H1 (cell line): ENCODE measurements around the gene EPB41L4A. TPM values are rescaled to one million over a fixed set of nuclear protein-coding genes. Genes with fewer than 3 reads are reported as not detected.

Experiments used
- CTCF ChIA-PET: fragments of 300-600 bp; sonication (Branson Sonifier 250); formaldehyde crosslinking; loops from one replicate; lab custom pipeline; 2021; ENCODE audit not compliant: partially characterized antibody; lab: Charles Lee
- POLR2A ChIA-PET: fragments of 300-600 bp; sonication (Branson Sonifier 250); formaldehyde crosslinking; loops from one replicate; lab custom pipeline; 2021; ENCODE audit warnings: inconsistent platforms; ENCODE audit not compliant: partially characterized antibody; lab: Charles Lee
- DNase-seq, 2 experiments: peaks; one replicate each; pipeline versions ENCODE4 v3.0.0 to v3.0.0-alpha.2; 2010 to 2022; ENCODE audit warnings: low spot score in 2 of 2, low read depth in 1 of 2, mixed read lengths in 1 of 2
- FAIRE-seq: peaks from 2 replicates; lab custom pipeline; 2011; peaks lifted over from hg19 to GRCh38; lab: Jason Lieb, UNC
- H2AFZ ChIP-seq: 2 replicates; pipeline ENCODE4 v1.8.1; 2012; ENCODE audit warnings: low read length, inconsistent platforms
- H2AK5ac ChIP-seq: 2 replicates; pipeline ENCODE4 v1.6.1; 2013; ENCODE audit warnings: low read depth, low read length
- H2BK120ac ChIP-seq: replicated peaks from 2 replicates; pipeline ENCODE3; 2013; ENCODE audit warnings: low read depth, low read length, inconsistent platforms
- H2BK12ac ChIP-seq: 2 replicates; pipeline ENCODE4 v1.6.1; 2013; ENCODE audit warnings: low read depth, low read length
- H2BK15ac ChIP-seq: 2 replicates; pipeline ENCODE4 v1.6.1; 2013; ENCODE audit warnings: low read length
- H2BK20ac ChIP-seq: 2 replicates; pipeline ENCODE4 v1.6.1; 2013; ENCODE audit warnings: low read length
- H2BK5ac ChIP-seq: 2 replicates; pipeline ENCODE4 v1.6.1; 2013; ENCODE audit warnings: low read depth, low read length
- H3K14ac ChIP-seq: 2 replicates; pipeline ENCODE4 v1.6.1; 2013; ENCODE audit warnings: inconsistent platforms; ENCODE audit not compliant: insufficient read length
- H3K18ac ChIP-seq: 2 replicates; pipeline ENCODE4 v1.6.1; 2013; ENCODE audit warnings: low read length; ENCODE audit errors: extremely low read depth
- H3K23ac ChIP-seq: 2 replicates; pipeline ENCODE4 v1.6.1; 2013; ENCODE audit warnings: inconsistent platforms; ENCODE audit not compliant: insufficient read length
- H3K23me2 ChIP-seq: 2 replicates; pipeline ENCODE4 v1.6.1; 2013; ENCODE audit warnings: low read depth, low read length
- H3K27ac ChIP-seq: 2 replicates; pipeline ENCODE4 v1.6.1; 2011; ENCODE audit warnings: low read depth, low read length, inconsistent platforms
- H3K27me3 ChIP-seq, 4 experiments: replicated peaks in 1 of 4; 1 replicate in 1 of 4; 2 replicates in 3 of 4; pipeline versions ENCODE4 v1.6.1 to v1.8.1; 2011 to 2013; ENCODE audit warnings: low read length in 3 of 4, mild to moderate bottlenecking in 3 of 4, inconsistent platforms in 2 of 4, mixed read lengths in 2 of 4, moderate library complexity in 1 of 4; ENCODE audit not compliant: control insufficient read depth in 3 of 4, insufficient read depth in 3 of 4; ENCODE audit errors: extremely low read depth in 1 of 4
- H3K36me3 ChIP-seq, 4 experiments: 2 replicates each; pipeline versions ENCODE4 v1.6.1 to v1.8.1; 2011 to 2013; ENCODE audit warnings: mild to moderate bottlenecking in 4 of 4, low read length in 3 of 4, moderate library complexity in 2 of 4, control low read depth in 1 of 4, inconsistent platforms in 1 of 4; ENCODE audit not compliant: insufficient read depth in 4 of 4, control insufficient read depth in 2 of 4
- H3K4ac ChIP-seq: replicated peaks from 2 replicates; pipeline ENCODE3; 2013; ENCODE audit warnings: low read length, low read depth, mixed read lengths, inconsistent platforms; ENCODE audit not compliant: insufficient read length
- H3K4me1 ChIP-seq, 4 experiments: replicated peaks in 1 of 4; 1 replicate in 1 of 4; 2 replicates in 3 of 4; pipeline versions ENCODE4 v1.6.1 to v1.8.1; 2011 to 2013; ENCODE audit warnings: low read length in 3 of 4, inconsistent platforms in 2 of 4, mixed read lengths in 1 of 4; ENCODE audit not compliant: insufficient read depth in 4 of 4, control insufficient read depth in 3 of 4
- H3K4me2 ChIP-seq, 2 experiments: 2 replicates each; pipeline versions ENCODE4 v1.6.1 to v1.8.1; 2011 to 2013; ENCODE audit warnings: low read depth in 2 of 2, low read length in 2 of 2, control low read depth in 1 of 2, inconsistent platforms in 1 of 2, mild to moderate bottlenecking in 1 of 2; ENCODE audit not compliant: insufficient read depth in 1 of 2
- H3K4me3 ChIP-seq, 4 experiments: fragments of 200-600, 300-600 bp in 1 of 4; sonication (generic), shearing (Covaris generic), sonication (Bioruptor Twin) in 1 of 4; 2 replicates each; pipeline versions ENCODE4 v1.5.1 to v1.8.1; 2011 to 2016; ENCODE audit warnings: low read length in 4 of 4, low read depth in 3 of 4, control low read depth in 2 of 4, inconsistent platforms in 2 of 4, mild to moderate bottlenecking in 2 of 4, mixed read lengths in 1 of 4, moderate library complexity in 1 of 4; ENCODE audit not compliant: insufficient read depth in 2 of 4; ENCODE audit errors: extremely low read depth in 1 of 4
- H3K56ac ChIP-seq: replicated peaks from 2 replicates; pipeline ENCODE3; 2013; ENCODE audit warnings: low read depth, mild to moderate bottlenecking, mixed read lengths, low read length, inconsistent platforms; ENCODE audit not compliant: insufficient read length
- H3K79me1 ChIP-seq: 2 replicates; pipeline ENCODE4 v1.6.1; 2013; ENCODE audit warnings: low read depth, low read length, control low read depth
- H3K79me2 ChIP-seq, 2 experiments: 2 replicates each; pipeline versions ENCODE4 v1.6.1 to v1.8.1; 2012 to 2013; ENCODE audit warnings: low read length in 2 of 2, mild to moderate bottlenecking in 2 of 2, inconsistent platforms in 1 of 2; ENCODE audit not compliant: insufficient read depth in 2 of 2, control insufficient read depth in 1 of 2
- H3K9ac ChIP-seq, 4 experiments: replicated peaks in 1 of 4; 1 replicate in 1 of 4; 2 replicates in 3 of 4; pipeline versions ENCODE4 v1.6.1 to v1.8.1; 2011 to 2013; ENCODE audit warnings: low read depth in 3 of 4, low read length in 3 of 4, control low read depth in 2 of 4, mild to moderate bottlenecking in 2 of 4, moderate library complexity in 2 of 4, inconsistent platforms in 1 of 4; ENCODE audit errors: extremely low read depth in 1 of 4
- H3K9me3 ChIP-seq, 2 experiments: 2 replicates each; pipeline versions ENCODE4 v1.6.1 to v1.8.1; 2012 to 2013; ENCODE audit warnings: mild to moderate bottlenecking in 2 of 2, moderate library complexity in 2 of 2, control low read depth in 1 of 2, inconsistent platforms in 1 of 2, low read depth in 1 of 2, low read length in 1 of 2, mixed read lengths in 1 of 2; ENCODE audit not compliant: insufficient read depth in 2 of 2
- H4K20me1 ChIP-seq, 2 experiments: replicated peaks in 1 of 2; 2 replicates each; pipeline versions ENCODE3 to v1.8.1; 2011 to 2013; ENCODE audit warnings: inconsistent platforms in 2 of 2, low read length in 2 of 2, mild to moderate bottlenecking in 1 of 2; ENCODE audit not compliant: insufficient read depth in 2 of 2, control insufficient read depth in 1 of 2
- H4K5ac ChIP-seq: 2 replicates; pipeline ENCODE4 v1.6.1; 2013; ENCODE audit warnings: low read length, low read depth, mixed read lengths, inconsistent platforms; ENCODE audit not compliant: insufficient read length
- H4K8ac ChIP-seq: 2 replicates; pipeline ENCODE4 v1.8.0; 2013; ENCODE audit warnings: mild to moderate bottlenecking, moderate library complexity, low read length, inconsistent platforms; ENCODE audit not compliant: insufficient read depth; ENCODE audit errors: extremely low read depth
- H4K91ac ChIP-seq: replicated peaks from 2 replicates; pipeline ENCODE3; 2013; ENCODE audit warnings: low read length, mixed read lengths, inconsistent platforms; ENCODE audit not compliant: insufficient read length
- BRCA1 ChIP-seq: IDR thresholded peaks from 2 replicates; pipeline ENCODE4 v1.6.1; 2012; ENCODE audit warnings: low read depth, low read length, improper control_type of control experiment
- HDAC2 ChIP-seq, 2 experiments: fragments of 300-600 bp in 1 of 2; sonication (generic) in 1 of 2; IDR thresholded peaks; 2 replicates each; pipeline ENCODE4 v1.6.1; 2011 to 2012; ENCODE audit warnings: low read depth in 2 of 2, low read length in 2 of 2, mild to moderate bottlenecking in 2 of 2, moderate library complexity in 2 of 2, borderline replicate concordance in 1 of 2, inconsistent platforms in 1 of 2
- HDAC6 ChIP-seq: IDR thresholded peaks from one replicate; pipeline ENCODE4 v1.7.1; 2012; ENCODE audit warnings: low read depth, mild to moderate bottlenecking, inconsistent platforms, low read length, moderate library complexity
- JUND ChIP-seq: IDR thresholded peaks from 2 replicates; pipeline ENCODE4 v1.6.1; 2011; ENCODE audit warnings: mild to moderate bottlenecking, improper control_type of control experiment, low read length
- NRF1 ChIP-seq: IDR thresholded peaks from 2 replicates; pipeline ENCODE4 v1.6.1; 2011; ENCODE audit warnings: mild to moderate bottlenecking, low read depth, low read length, improper control_type of control experiment
- PHF8 ChIP-seq: fragments of 200-600 bp; sonication (generic); conservative IDR thresholded peaks from 2 replicates; pipeline ENCODE4 v1.7.1; 2012; ENCODE audit warnings: low read depth, mild to moderate bottlenecking, inconsistent platforms, low read length, moderate library complexity
- SAP30 ChIP-seq: fragments of 300-600 bp; sonication (generic); IDR thresholded peaks from 2 replicates; pipeline ENCODE4 v1.7.1; 2012; ENCODE audit warnings: low read length, moderate library complexity, mild to moderate bottlenecking, inconsistent platforms; ENCODE audit not compliant: insufficient read depth, insufficient replicate concordance
- SP4 ChIP-seq: IDR thresholded peaks from 2 replicates; pipeline ENCODE4 v1.6.1; 2012; ENCODE audit warnings: low read length, inconsistent platforms
- SRF ChIP-seq: IDR thresholded peaks from 2 replicates; pipeline ENCODE4 v1.6.1; 2011; ENCODE audit warnings: mild to moderate bottlenecking, low read depth, low read length, moderate library complexity
- TAF7 ChIP-seq: optimal IDR thresholded peaks from 2 replicates; pipeline ENCODE3; 2011; ENCODE audit warnings: low read depth, mild to moderate bottlenecking, inconsistent platforms, low read length, moderate library complexity, borderline replicate concordance
- TEAD4 ChIP-seq: IDR thresholded peaks from 2 replicates; pipeline ENCODE4 v1.6.1; 2012; ENCODE audit warnings: low read depth, low read length, inconsistent platforms, mixed read lengths
- ZNF274 ChIP-seq: IDR thresholded peaks from 2 replicates; pipeline ENCODE4 v1.7.0; 2012; ENCODE audit warnings: low read length, borderline replicate concordance; ENCODE audit errors: extremely low read depth
- WGBS, 2 experiments: shearing (Covaris generic) in 1 of 2; methylation state at CpG; one replicate each; pipeline versions ENCODE4 v1.1.6 to v1.1.7; 2013 to 2015; ENCODE audit warnings: low lambda C conversion rate in 2 of 2, mixed read lengths in 2 of 2, inconsistent platforms in 1 of 2, low coverage in 1 of 2, missing lambda C conversion rate in 1 of 2; ENCODE audit not compliant: insufficient replicate concordance in 2 of 2, insufficient coverage in 1 of 2, insufficient read length in 1 of 2; ENCODE audit errors: extremely low coverage in 1 of 2, missing lambda C conversion rate in 1 of 2; 5-methylcytosine and 5-hydroxymethylcytosine counted together
- polyA plus RNA-seq, 7 experiments: library from polyadenylated mRNA; depleted of rRNA in 3 of 7; stranded (reverse) in 5 of 7; unstranded in 2 of 7; fragments of >200 nt in 5 of 7; fragments of 200-250 nt in 2 of 7; gene quantifications; 1 replicate in 5 of 7; 2 replicates in 1 of 7; 4 replicates in 1 of 7; pipeline versions ENCODE4 v1.2.1 to v1.2.3, GENCODE V29; 2011 to 2013; ENCODE audit warnings: missing spikeins in 2 of 7, mixed read lengths in 2 of 7
- total RNA-seq: library from RNA; stranded (reverse); fragmentation: NEBNext Ultra II Directional; extraction: Animal tissue kit (Norgen Biotek cat#: 25700); gene quantifications from 2 replicates; pipeline ENCODE4 v1.2.1, GENCODE V29; 2021
- TF ChIP-seq, protein P1 (sequence below): IDR thresholded peaks from 2 replicates; pipeline ENCODE4 v1.6.1; 2011; ENCODE audit warnings: low read length, improper control_type of control experiment

The EPB41L4A gene
- total and polyA plus RNA-seq, 2 of the 8 experiments (the other 6 are each of a cell fraction or from before 2014, with no cell fraction given), result 1.6 to 4.6 TPM

DNA sequence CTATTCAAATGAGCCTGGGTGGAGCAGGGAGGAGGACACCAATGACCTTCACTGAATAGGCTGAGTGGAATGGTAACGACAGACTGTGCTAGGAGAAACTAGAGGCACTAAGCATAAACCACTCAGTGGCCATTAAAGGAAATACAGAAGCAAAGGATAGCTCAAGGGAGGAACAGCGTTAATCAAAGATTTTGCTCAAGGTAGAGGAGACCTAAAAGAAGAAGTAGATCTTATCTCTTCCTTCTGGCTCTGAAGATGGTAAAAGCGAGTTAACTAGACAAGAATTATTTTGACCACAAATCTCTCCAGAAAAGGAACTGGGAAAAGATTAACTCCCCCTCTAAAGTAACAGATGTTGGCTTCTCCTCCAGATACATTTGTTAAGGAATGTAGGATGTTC is 299.6 kb downstream of the EPB41L4A start:
- Histone ChIP-seq H4K8ac (no peak overlapping the region), H3K23me2 (no peaks in the 10 kb centered on the region), H3K4ac (no peak overlapping the region), H3K23ac (no peak overlapping the region), H2BK5ac (no peak overlapping the region), H3K27ac (no peak overlapping the region), H3K79me2 (no peaks in the 10 kb centered on the region), H2BK12ac (no peak overlapping the region), H3K27me3 (no peaks in the 10 kb centered on the region), H3K9ac (no peak overlapping the region), H3K4me2 (no peak overlapping the region), H2BK15ac (no peak overlapping the region), H2BK120ac (no peak overlapping the region), H3K14ac (no peak overlapping the region), H4K91ac (no peak overlapping the region), H3K79me1 (no peaks in the 10 kb centered on the region), H3K4me1 (no peaks in the 10 kb centered on the region), H4K5ac (no peak overlapping the region)
- POLR2A ChIA-PET, result no interaction called here
- FAIRE-seq (no peak), DNase-seq (no peak)
- WGBS, 2 experiments, result 83% methylated on average over 3 of the region's 3 CpGs; no CpG with 5 or more reads in 1 of the 2 experiments
- no peak for TF ChIP-seq SRF
- no peak for TF ChIP-seq JUND
- TF ChIP-seq TAF7, result no peak
- TF ChIP-seq TEAD4, result no peak
- TF ChIP-seq SAP30, result no peak
- TF ChIP-seq BRCA1, result no peak
- no peak for TF ChIP-seq ZNF274
- no peak for TF ChIP-seq NRF1
- TF ChIP-seq PHF8, result no peak
- TF ChIP-seq SP4, result no peak
- no peak for TF ChIP-seq HDAC6
- TF ChIP-seq HDAC2 (IDR thresholded peaks at IDR 0.05; ENCODE audit: borderline replicate concordance in 1 of 2, low read depth in 2 of 2, low read length in 2 of 2), result no peak
- TF ChIP-seq, protein P1, sequence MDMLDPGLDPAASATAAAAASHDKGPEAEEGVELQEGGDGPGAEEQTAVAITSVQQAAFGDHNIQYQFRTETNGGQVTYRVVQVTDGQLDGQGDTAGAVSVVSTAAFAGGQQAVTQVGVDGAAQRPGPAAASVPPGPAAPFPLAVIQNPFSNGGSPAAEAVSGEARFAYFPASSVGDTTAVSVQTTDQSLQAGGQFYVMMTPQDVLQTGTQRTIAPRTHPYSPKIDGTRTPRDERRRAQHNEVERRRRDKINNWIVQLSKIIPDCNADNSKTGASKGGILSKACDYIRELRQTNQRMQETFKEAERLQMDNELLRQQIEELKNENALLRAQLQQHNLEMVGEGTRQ, result no peak
- TF ChIP-seq, all 59 proteins: peak for 0
- Histone ChIP-seq H4K20me1 (no peaks in the 10 kb centered on the region), H3K18ac (no peak overlapping the region), H3K56ac (no peak overlapping the region), H2AFZ (no peak overlapping the region), H3K9me3 (no peaks in the 10 kb centered on the region), H2BK20ac (no peak overlapping the region), H3K4me3 (no peak overlapping the region), H2AK5ac (no peak overlapping the region), H3K36me3 (no peaks in the 10 kb centered on the region)
- CTCF ChIA-PET, result interaction anchor here (0.6 to 1.8 kb wide), 5 partner anchors 11 to 357 kb away, joined by 3 to 4 read pairs (median 3); no protein-coding TSS in a partner anchor
